Stimulated activated CD8-positive, alpha-beta memory T cell treated with anti-CD3 and anti-CD28 coated beads, Interleukin-2, amount 100 ng/mL, for 1 hour (primary cell): Measurements from ENCODE around the gene TPSAB1.
"Not testable (repeated sequence)": the region's sequence is repeated elsewhere in the genome, so short reads cannot be mapped to it uniquely, and the experiment has no call there.

ENCODE experiments used
- DNase-seq, 2 donors: peaks; one replicate each; pipeline ENCODE4 v3.0.0-alpha.2; 2020; ENCODE audit warnings: low read depth in 2 of 2

The TPSAB1 gene

DNA sequence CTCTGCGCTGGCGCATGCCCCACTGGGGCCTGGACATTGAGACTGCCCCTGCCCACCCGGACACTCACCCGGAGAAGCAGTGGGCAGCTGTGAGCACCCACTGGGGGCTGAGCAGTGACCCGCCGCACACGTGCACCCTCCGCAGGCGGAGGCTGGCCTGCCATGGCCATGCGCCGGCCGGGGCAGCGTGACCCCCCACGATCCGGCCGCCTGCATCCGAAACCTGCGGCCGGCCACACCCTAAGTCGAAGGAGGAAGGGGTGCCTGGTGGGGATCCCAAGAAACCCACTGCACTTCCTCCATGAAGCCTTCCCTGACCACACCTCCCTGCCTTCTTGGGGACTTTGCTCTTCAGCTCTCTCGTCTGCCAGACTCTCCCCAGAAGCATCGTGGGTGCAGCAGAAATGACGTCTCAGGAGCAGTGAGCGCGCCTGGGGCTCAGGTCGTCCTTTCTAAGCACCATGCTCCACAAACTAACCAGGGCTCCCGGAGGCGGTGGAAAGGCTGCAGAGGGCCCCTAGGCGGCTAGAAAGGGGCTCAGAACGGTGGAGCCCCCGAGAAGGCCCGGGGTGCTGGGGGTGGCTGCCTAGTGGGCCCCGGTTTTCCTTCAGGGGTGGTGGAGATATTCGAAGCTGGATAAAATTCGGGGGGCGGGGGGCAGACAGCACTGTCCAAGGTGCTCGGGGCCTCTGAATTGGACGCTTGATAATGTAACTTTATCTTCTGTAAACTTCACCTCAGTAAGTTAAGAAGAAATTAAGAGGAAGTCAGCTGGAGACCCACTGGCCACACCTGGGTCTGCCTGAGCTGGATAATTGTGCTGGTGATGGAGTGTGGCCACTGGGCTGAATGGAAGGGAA lies 16.9 kb upstream of the TPSAB1 start:
- no peak for DNase-seq

DNA sequence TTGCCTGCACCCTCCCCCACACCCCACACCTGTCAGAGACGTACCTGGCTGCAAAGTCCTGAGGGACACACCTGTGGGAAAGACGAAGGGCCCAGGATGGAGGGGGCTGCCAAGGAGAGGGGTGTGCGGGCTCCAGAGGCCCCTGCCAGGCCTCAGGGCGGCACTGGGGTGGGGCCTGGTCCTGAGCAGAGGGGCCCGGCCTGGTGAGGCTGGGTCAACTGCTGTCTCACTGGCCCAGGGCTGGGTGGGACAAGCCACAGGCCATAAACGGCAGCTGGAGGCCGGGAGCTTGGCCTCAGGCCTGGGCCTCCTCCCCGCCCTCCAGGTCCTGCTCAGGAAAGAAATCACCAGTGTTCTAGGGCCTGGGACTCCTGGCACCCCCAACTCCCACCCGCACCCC lies 15.9 kb upstream of the TPSAB1 start:
- no peak for DNase-seq

GRCh38 chr16:1225051-1225451 lies 15.5 kb upstream of the TPSAB1 start, which contains the start of gene TPSG1:
Gene TPSG1, minus strand, starts transcription at chr16:1225268. Its CDS starts 16 bp downstream, at chr16:1225252.
- DNase-seq, result no peak

DNA sequence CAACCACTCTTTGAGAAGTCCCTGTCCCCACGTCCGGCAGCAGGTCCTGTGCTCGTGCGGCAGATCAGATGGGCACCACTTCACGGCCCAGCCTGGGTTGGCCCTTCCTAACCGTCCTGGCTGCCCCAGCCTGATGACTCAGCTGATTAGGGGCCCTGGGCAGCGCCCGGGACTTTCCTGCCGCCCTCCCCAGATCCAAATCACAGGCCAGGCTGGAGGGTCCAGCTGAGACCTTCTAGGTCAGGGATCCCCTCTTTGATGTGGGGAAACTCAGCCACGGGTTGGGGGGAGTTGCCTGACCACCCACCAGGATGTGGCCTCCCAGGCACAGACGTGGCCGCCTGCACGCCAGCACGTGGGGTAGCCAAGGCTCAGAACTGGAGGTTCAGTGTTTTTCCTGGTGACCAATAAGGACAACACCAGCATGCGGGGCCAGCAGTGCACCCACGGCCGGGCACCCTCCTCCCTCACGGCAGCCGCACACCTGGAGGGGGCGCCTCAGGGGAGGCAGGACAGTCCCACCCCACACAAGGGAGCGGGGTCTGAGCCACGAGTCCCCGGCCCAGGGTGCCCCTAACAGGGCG lies 14.7 kb upstream of the TPSAB1 start:
- DNase-seq, result not testable (repeated sequence)

- not testable (repeated sequence) for DNase-seq
Measured at GRCh38 chr16:1226692-1227091, 13.8 kb upstream of the TPSAB1 start.

DNA sequence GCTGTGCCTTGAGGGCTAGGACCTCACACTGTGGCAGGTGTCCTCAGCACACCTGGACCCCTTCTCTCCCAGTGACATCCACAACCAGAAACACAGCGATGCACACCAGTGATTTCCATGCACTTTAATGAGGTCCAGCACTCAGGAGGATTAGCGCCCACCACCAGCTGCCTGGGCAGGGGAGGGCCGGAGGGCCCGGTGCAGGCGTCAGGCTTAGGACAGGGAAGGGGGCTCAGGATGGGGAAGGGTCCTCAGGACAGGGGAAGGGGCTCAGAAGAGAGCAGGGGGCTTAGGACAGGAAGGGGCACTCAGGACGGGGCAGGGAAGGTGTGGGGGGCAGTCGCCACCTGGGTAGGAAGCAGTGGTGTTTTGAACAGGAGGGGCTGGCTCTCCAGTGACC lies 12.3 kb upstream of the TPSAB1 start:
- not testable (repeated sequence) for DNase-seq

DNA sequence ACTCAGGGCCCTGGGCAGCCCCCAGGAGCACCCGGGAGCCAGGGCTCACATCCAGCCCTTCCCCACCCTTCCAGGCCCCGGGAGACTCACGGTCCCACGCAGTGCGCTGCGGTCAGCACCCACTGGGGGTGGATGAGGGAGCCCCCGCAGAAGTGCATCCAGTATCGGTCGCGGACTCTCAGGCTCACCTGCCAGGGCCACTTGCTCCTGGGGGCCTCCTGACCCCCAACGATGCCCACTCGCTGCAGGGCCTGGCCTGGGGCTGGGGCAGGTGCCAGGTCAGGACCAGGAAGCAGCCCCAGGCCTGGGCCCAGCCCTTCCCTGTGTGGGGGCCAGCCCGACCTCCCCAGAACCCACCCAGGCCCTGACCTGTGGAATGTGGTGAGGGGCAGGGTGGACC lies 11.0 kb upstream of the TPSAB1 start:
- DNase-seq, result not testable (repeated sequence)

DNA sequence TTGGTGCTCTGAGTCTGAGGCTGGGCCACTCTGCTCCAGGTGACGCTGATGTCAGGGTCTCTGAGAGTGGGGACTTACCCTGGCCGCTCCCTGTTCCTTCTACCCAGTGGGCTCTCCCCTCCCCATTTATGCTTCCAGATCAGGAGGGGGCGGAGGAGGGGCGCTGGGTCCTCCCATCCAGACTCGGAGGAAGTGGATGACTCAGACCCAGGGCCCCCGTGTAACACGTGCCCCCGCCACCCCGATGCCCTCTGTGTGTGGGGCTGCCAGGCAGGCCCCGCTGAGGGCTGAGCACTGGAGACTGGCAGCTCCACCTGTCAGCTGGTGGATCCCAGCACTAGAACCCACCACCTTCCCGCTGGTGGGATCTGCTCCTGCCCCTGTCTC lies 10.4 kb upstream of the TPSAB1 start, which contains the start of gene TPSB2:
Gene TPSB2 (minus strand): TSS at position 101 of the 387 bp plus-strand sequence. CDS start 233 bp downstream, outside the sequence.
- DNase-seq, result not testable (repeated sequence)

GRCh38 chr16:1230471-1231212 lies 9.9 kb upstream of the TPSAB1 start:
- not testable (repeated sequence) for DNase-seq

DNA sequence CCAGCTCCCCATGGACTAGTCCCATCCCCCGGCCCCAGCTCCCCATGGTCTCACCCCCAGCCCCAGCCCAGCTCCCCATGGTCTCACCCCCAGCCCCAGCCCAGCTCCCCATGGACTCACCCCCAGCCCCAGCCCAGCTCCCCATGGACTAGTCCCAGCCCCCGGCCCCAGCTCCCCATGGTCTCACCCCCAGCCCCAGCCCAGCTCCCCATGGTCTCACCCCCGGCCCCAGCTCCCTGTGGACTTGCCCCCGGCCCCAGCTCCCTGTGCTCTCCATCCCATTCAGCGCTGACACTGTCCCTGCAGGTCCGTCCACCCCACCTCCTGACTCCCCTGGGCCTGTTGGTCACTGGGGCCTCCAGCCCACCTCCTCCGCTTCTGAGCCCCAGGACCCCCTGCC lies 9.2 kb upstream of the TPSAB1 start:
- DNase-seq, result not testable (repeated sequence)

DNA sequence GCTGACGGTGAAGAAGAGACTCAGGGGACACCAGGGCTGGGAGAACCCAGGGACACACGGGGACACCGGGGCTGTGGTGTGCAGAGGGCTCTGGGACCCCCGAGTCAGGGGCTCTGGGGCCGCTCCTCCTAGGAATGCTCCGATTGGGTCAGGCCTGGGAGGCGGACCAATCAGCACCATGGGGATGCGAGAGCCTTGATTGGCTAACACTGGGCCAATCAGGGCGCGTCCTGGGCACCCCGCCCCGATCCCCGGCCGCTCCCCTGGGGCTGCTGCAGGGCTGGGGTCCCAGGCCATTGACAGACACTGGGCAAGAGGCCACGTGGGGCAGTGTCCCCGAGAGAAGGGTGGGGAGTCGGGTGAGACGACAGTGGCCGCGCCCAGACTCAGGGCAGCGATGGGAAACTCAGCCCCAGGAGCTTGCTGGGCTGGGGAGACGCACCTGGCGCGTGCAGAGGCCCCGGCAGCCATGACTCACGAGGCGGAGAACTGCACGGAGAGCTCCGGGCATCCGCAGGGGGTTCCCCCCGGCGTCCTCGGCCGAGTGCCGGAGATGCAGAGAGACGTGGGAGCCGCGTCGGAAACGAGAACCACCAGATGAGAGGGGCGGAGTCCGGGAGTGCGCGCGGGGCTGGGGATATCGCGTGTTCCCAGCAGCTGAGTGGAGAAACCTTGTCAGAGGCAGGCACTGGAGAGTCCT lies 8.3 kb upstream of the TPSAB1 start:
- not testable (repeated sequence) for DNase-seq

DNA sequence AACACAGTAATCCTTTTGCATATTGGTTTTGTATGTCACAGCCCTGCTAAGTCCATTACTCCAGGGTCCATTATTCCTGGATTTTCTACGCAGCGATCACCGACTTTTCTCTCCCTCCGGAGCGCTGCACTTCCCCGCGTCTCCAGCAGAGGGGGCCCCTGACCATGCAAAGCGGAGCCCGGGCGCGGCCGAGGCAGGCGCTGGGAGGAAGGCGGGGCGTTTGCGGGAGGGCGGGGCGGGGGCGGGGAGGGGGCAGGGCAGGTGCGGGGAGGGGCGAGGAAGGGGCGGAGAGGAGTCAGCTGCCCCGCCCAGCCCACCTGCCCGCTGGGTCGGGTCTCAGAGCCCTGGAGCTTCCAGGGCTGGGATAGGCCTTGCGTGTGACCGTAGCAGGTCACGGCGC lies 3.8 kb upstream of the TPSAB1 start:
- DNase-seq, result not testable (repeated sequence)

GRCh38 chr16:1237990-1238389 lies 2.5 kb upstream of the TPSAB1 start:
- DNase-seq, result no peak

DNA sequence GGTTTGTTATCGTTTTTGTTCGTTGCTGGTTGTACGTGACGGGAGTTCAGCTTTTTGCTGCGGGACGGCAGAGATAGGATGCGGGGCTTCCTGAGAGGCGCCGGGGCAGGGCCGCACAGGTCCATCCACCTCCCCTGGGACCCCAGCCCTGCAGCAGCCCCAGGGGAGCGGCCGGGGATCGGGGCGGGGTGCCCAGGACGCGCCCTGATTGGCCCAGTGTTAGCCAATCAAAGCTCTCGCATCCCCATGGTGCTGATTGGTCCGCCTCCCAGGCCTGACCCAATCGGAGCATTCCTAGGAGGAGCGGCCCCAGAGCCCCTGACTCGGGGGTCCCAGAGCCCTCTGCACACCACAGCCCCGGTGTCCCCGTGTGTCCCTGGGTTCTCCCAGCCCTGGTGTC lies 1.6 kb upstream of the TPSAB1 start:
- not testable (repeated sequence) for DNase-seq

GRCh38 chr16:1239575-1239974 lies 930 bp upstream of the TPSAB1 start:
- DNase-seq, result not testable (repeated sequence)

DNA sequence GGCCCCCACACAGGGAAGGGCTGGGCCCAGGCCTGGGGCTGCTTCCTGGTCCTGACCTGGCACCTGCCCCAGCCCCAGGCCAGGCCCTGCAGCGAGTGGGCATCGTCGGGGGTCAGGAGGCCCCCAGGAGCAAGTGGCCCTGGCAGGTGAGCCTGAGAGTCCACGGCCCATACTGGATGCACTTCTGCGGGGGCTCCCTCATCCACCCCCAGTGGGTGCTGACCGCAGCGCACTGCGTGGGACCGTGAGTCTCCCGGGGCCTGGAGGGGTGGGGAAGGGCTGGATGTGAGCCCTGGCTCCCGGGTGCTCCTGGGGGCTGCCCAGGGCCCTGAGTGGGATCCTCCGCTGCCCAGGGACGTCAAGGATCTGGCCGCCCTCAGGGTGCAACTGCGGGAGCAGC lies 576 bp downstream of the TPSAB1 start:
- not testable (repeated sequence) for DNase-seq

GRCh38 chr16:1243363-1243762 lies 2.9 kb downstream of the TPSAB1 start:
- not testable (repeated sequence) for DNase-seq

GRCh38 chr16:1243907-1244850 lies 3.7 kb downstream of the TPSAB1 start:
- not testable (repeated sequence) for DNase-seq

- peak in 1 of 2 donors; percentile 13 for DNase-seq
Measured at GRCh38 chr16:1244881-1245280, 4.4 kb downstream of the TPSAB1 start.

DNA sequence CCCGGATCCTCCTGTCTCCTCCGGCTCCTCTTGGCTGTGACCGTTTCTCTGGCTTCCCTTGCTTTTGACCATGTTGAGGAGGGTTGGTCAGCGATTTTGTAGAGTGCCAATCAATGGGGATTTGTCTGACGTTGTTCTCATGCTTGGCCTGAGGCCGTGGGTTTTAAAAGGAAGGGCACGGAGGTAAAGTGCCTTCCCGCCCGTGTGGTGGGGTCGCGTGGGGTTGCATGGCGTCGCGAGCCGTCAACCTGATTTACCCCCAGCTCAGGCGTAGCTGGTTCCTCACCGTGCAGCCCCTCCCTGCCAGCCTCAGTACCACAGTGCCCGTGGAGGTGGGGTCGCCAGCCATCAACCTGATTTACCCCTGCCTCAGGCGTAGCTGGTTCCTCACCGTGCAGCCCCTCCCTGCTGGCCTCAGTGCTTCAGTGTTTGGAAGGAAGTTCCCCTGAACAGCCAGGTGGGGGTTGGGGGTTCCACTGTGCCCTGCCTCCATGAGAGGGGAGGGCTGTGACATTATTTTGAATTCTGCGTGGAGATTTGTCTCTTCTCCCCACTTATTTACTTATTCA lies 5.0 kb downstream of the TPSAB1 start:
- DNase-seq, result no peak
